Dermis microvascular lymphatic vessel endothelial cell (primary cell): ENCODE data around the gene PCYT1A. TPM values are rescaled to one million over a fixed set of nuclear protein-coding genes. Genes with fewer than 3 reads are reported as not detected.
"Not testable (repeated sequence)": the region's sequence is repeated elsewhere in the genome, so short reads cannot be mapped to it uniquely, and the experiment has no call there.

Source experiments
- DNase-seq, 2 donors: peaks; one replicate each; pipeline versions ENCODE4 v3.0.0 to v3.0.0-alpha.2; 2010; ENCODE audit warnings: low read depth in 2 of 2
- total RNA-seq: library from RNA; depleted of rRNA; stranded (reverse); fragments of >200 nt; gene quantifications from 2 replicates; pipeline ENCODE4 v1.2.1, GENCODE V29; 2014

The PCYT1A gene
- total RNA-seq, 1 donor from 2014 or later = 48.7 TPM

DNA sequence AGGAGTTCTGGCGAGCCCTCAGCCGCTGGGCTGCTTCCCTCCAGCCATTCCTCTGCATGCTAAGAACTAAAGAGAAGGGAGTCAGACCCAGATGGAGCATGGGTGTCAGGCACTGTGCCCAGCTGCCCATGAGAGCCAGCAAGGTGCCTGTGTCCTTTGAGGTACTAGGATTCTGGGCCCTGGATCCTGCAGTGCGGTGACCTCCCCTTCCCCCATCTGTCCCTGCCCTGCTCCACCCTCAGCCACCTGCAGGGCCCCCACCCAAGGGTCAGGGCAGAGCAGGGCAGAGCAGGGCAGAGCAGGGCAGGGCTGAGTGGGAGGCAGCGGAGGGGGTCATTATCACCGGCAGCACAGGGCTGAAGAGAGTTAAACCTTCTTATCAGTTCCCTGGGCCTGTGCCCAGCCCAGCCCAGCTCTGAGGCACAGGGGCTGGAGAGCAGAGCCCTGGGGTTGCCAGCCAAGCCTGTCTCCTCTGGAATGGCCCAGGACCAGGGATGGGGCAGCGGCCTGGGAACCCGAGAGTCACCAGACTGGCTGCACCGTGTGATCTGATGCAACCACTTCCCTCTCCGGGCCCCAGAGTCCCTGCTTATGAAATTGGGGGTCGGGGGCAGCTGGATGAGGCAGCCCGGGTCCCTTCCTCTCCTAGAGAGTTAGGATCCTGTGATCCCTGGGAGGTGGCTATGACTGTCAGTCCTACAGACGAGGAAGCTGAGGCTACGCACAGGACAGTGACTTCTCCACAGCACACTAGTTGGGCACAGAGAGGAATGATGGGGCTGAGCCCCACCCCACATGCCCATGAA, 93.6 kb downstream of the PCYT1A start:
- no peak for DNase-seq

DNA sequence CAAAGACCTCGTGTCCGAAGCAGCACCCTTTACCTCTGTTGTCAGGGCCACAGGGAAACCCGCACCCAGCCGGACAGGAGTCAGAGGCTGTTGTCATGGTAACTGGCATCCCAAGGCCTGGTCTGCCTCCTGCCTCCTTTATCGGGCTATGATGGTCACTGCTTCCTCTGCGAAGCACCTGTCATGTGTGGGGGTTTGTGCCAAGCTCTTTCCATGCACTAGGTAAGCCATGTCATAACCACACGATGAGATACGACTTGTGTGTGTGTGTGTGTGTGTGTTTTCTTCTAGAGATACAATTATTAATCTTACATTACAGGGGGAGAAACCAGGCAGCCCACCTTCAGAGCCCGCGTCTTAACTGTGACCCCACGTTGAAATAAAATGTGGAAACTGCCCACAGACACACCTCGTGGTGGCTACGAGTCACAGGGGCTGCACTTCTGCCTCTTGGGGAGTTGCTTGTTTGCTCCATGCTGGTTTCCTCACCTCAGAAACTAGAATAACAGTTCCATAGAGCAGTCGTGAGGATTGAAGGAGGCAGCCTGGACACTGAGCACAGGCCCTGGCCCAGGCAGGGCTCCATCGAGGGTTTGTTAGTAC, 94.3 kb downstream of the PCYT1A start:
- DNase-seq = no peak

DNA sequence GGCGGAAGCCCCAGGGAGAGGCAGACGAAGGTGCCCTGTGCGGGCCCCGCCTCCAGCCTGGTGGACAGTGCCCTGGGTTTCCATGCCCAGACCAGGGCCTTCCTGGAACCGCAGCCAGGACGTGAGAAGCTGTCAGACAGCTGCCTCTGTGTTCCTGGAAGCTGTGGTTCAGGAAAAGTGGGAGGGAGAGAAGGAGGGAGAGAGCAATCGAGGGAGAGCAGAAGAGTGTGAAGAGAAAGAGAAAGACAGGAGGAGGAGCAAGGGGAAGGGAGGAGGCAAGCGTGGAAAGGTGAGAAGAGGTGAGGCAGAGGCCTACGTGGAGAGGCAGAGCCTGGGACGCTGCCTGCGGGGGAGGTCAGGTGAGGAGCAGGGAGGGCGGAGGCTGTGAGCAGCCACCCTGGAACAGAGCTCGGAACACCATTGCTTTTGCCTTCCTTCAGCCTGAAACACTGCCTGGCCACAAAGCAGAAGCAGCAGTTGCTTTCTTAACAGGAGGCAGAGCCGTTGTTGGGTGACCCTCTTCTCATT, 94.9 kb downstream of the PCYT1A start:
- no peak for DNase-seq

DNA sequence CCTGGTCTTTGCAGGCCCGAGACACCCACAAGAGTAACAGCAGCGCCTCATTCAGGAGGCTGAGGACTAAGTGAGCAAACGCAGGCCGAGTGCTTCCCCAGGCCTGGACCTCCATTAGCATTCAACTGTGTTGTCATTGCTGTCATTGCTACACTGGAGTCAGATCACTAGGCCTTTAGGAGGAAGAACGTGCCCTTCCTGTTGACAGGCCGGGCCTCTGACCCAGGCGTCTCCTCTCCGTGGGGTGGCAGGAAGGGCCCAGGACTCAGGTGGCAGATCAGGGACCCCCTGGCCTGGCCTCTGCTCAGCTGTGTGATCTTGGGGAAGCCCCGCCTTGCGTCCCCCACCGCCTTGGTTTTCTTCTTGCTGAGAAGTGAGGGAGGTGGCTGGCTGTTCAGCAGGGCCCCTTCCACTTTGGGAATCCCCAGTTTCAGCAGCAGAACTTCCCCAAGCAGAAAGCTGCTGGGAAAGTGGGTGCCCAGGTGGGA, 95.4 kb downstream of the PCYT1A start:
- DNase-seq = no peak

DNA sequence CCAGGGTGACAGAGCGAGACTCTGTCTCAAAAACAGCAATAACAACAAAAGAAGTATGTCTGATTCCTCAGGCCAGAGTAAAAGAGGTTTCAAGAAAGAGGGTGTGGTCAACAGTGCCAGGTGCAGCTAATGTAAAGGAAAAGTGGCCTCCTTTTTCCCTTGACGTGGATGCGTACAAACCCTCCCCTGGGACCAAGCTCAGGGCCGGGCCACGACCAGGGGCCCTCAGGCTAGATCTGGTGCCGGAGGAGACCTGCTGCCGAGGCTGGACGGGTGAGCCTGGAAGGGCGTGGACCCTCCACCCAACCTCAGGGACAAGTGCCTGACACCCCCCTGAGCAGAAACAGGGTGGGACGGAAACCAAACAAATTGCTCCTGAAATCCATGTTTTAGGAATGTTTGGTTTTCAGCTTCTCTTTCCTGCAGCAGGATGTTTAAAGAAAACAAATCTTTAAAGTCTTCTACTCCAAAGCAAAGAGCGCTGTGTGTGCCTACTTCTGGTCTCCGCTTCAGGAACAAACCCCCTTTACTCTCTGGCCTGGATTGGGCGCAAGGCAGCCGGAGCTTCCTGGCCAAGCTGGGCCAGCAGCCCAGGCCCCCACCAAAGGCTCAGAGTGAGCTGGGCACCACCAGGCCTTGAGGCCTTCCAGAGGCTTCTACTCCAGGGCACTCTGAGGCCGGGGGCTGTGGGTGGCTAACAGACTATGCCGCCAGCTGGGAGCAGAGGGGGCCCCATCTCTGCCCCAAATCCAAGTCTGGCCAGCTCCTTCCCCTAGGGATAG, 97.8 kb downstream of the PCYT1A start:
- no peak for DNase-seq

DNA sequence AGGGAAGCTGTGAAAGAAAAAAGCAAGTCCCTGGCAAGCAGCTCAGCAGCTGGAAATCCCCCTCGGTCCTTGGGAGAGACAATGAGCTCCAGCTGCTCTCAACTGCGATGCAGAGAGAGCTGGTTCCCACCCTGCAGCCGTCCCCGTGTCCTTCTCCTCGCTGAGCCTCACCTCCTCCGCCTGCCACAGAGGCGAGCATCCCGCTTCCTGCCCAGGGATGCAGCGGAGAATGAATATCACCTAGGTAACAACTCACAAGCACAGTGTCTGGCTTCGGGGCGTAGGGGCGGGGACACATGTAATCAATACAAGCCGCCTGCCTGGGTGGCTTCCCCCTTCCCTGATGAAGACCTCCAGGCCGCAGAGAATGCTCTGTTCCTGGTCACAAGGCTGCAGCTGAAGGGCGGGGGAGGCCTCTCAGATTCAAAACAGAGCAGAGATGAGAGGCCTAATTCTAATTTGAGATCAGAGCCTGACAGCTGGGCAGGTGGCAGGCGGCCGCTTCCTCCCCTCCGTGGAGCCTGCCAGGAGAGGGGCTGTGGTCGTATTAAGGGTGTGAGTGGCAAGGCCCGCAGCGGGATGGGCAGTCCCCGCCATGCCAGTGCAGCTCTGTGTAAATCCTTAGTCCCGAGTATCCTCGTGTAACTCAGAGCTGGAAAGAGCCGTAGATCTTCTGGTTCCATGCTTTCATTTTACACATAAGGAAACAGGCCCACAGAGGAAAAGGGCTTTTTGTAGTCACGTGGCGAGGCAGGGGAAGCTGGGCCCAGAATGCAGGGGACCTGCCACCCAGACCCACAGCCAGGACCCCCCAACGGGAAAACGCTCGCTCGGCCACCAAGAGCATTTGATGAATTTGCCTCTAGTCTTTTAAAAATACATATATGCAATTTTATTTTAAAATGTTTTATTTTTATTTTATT, 100.6 kb downstream of the PCYT1A start:
- no peak for DNase-seq

DNA sequence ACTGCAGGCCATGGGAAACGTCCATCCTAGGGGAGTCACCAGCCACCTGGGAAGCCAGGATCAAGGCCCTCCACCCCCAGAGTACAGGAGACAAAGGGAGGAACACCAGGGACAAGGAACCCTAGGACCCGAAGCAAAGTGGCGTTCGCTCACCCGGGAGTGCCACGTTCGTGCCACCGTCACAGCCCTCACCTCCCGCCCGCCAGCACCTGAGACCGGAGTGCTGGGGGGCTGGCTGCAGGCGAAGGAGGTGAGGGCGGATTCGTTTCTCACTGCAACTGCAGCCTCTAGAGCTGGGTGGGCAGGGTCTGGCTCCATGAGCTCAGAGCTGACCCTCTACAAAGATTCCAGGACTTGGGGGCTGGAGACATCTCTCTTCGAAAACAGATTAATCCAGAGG, 102.6 kb downstream of the PCYT1A start:
- no peak for DNase-seq

DNA sequence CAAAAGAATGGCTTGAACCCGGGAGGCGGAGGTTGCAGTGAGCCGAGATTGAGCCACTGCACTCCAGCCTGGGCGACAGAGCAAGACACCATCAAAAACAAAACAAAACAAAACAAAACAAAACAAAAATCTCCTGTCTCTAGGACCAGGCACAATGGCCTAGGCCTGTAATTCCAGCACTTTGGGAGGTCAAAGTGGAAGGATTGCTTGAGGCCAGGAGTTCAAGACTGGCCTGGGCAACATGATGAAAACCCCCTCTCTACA, 103.4 kb downstream of the PCYT1A start:
- DNase-seq = not testable (repeated sequence)

DNA sequence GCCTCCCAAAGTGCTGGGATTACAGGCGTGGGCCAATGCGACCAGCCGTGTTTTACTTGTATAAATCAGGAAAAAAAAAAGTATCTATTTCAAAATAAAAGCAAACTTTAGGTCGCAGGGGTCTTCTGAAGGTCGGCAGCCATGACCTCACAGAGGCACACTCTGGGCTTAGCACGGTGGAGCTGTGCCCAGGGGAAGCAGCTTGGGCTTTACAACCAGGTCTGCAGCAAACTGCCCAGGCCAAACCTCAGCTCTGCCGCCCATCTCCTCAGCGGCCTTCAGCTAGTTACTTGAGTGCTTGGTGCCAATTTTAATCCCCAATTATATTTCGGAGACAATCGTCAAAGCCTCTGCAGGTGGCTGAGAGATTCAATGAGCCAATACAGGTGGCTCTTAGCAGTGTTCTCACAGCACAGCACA, 106.4 kb downstream of the PCYT1A start:
- no peak for DNase-seq

DNA sequence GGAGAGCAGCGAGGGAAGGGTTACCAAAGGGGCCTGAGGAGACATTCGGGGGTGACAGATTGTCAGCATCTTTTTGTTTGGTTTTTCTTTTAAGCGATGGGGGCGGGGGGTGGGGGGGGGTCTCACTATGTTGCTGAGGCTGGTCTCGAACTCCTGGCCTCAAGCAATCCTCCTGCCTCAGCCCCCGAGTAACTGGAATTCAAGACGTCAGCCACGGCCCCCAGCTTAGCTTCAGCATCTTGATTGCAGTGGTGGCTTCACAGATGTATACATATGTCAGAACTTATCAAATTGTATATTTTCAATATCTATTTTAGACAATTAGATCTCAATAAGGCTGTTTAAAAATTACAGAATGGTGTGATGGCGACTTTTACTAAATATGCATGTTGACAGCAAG, 107.2 kb downstream of the PCYT1A start:
- no peak for DNase-seq

Other genes with a start within 250 kb of the PCYT1A start
- gene TFRC, start 205.6 kb downstream of the PCYT1A start, total RNA-seq = 99.6 and 160 TPM in 2 replicates
- not detected in 2 replicates for gene ZDHHC19, start 76.3 kb downstream of the PCYT1A start, total RNA-seq
- not detected in 2 replicates for gene SLC51A, start 71.2 kb downstream of the PCYT1A start, total RNA-seq
- 6.1 and 6.2 TPM in 2 replicates for gene DYNLT2B, start 30.5 kb upstream of the PCYT1A start, total RNA-seq
- gene TM4SF19, start 50.7 kb upstream of the PCYT1A start, total RNA-seq = 0.39 and 0.51 TPM in 2 replicates
- 17.1 and 18.2 TPM in 2 replicates for gene UBXN7, start 144.7 kb upstream of the PCYT1A start, total RNA-seq
- gene RNF168, start 216.0 kb upstream of the PCYT1A start, total RNA-seq = 19.5 and 21.2 TPM in 2 replicates
- gene SMCO1, start 227.6 kb upstream of the PCYT1A start, total RNA-seq = not detected in 2 replicates